ENCODE measurements around the gene SLIT3.

DNA sequence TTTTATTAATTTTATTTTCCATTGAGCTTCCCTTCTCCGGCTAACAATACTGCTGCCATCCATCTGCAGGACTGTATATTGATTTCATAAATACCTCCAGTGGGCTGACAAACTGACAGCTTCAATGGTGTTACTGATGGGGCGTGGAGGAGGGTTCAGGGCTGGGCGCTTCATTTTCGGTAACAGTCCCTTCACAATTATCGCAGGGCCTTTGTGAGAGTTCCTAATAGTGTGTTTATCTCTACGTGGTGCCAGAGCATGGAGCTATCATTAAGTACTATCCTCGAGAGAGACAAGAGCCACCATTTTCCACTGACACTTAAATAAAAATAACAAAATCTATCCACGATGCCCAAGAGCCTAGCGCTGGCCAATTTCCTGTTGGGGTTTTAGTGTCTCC is 414.8 kb downstream of the SLIT3 start:
- TF ChIP-seq, protein P1, sequence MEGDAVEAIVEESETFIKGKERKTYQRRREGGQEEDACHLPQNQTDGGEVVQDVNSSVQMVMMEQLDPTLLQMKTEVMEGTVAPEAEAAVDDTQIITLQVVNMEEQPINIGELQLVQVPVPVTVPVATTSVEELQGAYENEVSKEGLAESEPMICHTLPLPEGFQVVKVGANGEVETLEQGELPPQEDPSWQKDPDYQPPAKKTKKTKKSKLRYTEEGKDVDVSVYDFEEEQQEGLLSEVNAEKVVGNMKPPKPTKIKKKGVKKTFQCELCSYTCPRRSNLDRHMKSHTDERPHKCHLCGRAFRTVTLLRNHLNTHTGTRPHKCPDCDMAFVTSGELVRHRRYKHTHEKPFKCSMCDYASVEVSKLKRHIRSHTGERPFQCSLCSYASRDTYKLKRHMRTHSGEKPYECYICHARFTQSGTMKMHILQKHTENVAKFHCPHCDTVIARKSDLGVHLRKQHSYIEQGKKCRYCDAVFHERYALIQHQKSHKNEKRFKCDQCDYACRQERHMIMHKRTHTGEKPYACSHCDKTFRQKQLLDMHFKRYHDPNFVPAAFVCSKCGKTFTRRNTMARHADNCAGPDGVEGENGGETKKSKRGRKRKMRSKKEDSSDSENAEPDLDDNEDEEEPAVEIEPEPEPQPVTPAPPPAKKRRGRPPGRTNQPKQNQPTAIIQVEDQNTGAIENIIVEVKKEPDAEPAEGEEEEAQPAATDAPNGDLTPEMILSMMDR (IDR thresholded peaks at IDR 0.05; ENCODE audit: low read depth, low read length): no peak
- no peak for TF ChIP-seq EZH2phosphoT487 (IDR thresholded peaks at IDR 0.05; ENCODE audit: low read depth)
